AG09319 (cell line): ENCODE data around the gene PRKCZ.

Experiments used
- DNase-seq: peaks from one replicate; pipeline ENCODE4 v3.0.0-alpha.2; 2010; ENCODE audit warnings: low read depth; ENCODE audit errors: extremely low read depth
- TF ChIP-seq, protein P1 (sequence below): IDR thresholded peaks from 2 replicates; pipeline ENCODE4 v1.5.1; 2011; ENCODE audit warnings: low read depth, mild to moderate bottlenecking, inconsistent platforms, low read length, moderate library complexity

PRKCZ gene

GRCh38 chr1:2168535-2168934 lies 118.3 kb downstream of the PRKCZ start:
- TF ChIP-seq, protein P1, sequence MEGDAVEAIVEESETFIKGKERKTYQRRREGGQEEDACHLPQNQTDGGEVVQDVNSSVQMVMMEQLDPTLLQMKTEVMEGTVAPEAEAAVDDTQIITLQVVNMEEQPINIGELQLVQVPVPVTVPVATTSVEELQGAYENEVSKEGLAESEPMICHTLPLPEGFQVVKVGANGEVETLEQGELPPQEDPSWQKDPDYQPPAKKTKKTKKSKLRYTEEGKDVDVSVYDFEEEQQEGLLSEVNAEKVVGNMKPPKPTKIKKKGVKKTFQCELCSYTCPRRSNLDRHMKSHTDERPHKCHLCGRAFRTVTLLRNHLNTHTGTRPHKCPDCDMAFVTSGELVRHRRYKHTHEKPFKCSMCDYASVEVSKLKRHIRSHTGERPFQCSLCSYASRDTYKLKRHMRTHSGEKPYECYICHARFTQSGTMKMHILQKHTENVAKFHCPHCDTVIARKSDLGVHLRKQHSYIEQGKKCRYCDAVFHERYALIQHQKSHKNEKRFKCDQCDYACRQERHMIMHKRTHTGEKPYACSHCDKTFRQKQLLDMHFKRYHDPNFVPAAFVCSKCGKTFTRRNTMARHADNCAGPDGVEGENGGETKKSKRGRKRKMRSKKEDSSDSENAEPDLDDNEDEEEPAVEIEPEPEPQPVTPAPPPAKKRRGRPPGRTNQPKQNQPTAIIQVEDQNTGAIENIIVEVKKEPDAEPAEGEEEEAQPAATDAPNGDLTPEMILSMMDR: no peak

DNA sequence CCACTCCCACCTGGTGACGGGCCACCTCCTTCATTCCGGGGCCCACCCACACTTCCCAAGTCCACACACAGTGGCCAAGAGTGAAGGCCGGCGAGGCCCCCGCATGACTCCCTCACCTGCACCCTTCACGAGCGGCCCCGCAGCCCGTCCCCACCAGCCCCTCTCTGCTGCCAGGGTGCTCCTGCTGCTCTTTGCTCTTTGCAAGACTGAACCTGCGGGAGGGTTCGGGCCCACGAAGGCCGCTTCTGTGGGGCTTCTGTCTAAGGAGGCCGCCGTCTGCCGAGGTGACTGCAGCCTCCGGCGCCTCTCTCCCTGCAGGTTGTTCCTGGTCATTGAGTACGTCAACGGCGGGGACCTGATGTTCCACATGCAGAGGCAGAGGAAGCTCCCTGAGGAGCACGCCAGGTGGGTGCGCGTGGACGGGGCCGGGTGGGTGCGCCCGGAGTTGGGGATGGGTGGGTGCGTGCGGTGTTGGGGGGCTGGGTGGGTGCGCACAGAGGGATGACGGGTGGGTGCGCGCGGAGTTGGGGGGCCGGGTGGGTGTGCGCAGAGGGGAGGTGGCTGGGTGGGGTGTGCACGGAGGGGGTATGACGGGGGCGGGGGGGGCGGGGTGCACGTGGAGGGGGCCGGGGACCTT lies 119.1 kb downstream of the PRKCZ start:
- TF ChIP-seq, protein P1: no peak
- no peak for DNase-seq

More at GRCh38 chr1:2168535-2168934, 118.3 kb downstream of the PRKCZ start:
- no peak for DNase-seq

DNA sequence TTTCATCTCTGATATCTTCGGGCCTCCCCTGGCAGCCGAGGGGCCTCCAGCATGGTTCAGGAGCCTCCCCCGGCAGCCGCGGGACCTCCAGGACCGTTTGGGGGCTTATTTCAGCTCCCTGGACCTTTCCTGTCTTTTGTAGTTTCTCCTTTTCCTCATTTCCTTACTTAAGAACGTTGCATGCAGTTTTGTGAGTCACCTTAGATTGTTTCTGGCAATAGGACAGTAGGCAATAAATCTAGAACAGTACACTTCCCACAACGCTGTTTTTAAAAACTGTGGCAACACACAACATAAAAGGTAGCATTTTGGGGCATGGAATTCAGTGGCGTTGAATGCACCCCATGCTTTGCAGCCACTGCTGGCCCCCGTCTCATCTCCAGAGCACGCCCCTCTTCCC lies 120.0 kb downstream of the PRKCZ start:
- no peak for DNase-seq

GRCh38 chr1:2172012-2172411 lies 121.8 kb downstream of the PRKCZ start:
- TF ChIP-seq, protein P1: no peak
- no peak for DNase-seq

More for the DNA sequence above, 120.0 kb downstream of the PRKCZ start:
- TF ChIP-seq, protein P1: no peak

DNA sequence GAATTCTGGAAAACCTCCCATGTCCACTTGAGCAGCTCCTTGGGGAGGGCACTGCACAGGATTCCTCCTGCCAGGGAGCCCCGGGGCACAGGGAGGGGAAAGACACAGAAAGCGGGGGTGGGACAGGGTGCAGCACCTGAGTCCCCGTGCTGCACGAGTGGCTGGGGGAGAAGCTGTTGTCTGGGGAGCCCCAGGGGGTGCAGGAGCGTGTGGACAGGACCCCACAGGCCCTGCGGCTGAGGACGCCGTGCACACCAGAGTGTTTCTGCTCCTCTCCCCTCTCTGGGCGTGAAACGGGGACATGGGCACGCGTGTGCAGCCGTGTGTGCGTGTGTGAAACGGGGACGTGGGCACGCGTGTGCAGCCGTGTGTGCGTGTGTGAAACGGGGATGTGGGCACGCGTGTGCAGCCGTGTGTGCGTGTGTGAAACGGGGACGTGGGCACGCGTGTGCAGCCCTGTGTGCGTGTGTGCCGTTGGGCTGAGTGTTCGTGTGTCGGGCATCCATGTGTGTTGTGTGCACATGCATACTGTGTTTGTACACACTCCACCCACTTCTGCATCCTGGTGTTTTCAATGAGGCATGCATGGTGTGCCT lies 122.4 kb downstream of the PRKCZ start:
- TF ChIP-seq, protein P1: no peak
- no peak for DNase-seq

DNA sequence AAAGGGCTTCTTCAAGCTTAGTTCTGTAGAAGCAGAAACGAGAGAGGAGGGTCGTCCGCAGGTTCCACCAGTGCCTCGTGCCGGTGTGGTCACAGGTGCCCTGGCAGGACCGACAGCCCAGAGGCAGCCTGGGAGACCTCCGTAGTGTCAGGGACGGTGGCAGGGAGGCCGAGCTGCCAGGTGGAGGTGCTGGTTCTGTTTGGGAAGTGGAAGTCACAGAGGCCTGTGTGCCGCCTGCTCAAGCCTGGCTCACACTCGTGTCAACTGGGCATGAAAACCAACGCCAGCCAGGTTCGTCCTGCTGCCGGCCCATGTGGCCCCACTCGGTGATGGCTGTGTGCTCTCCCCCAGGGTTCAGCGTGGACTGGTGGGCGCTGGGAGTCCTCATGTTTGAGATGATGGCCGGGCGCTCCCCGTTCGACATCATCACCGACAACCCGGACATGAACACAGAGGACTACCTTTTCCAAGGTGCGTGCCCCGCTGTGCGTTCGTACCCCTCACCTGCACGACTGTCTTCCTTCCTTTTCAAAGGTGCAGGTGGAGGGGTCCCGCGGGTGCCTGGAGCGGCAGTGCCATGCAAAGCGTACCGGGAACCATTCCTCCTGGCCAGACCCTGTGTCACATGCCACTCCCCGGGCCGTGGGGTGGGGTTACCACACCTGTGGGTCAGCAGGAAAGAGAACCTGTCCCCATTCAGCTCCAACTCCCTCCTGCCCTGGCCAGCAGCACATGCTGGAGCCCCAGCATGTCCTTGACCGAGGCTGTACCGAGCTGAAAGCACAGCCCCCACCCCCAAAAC lies 123.5 kb downstream of the PRKCZ start:
- TF ChIP-seq, protein P1: no peak

DNA sequence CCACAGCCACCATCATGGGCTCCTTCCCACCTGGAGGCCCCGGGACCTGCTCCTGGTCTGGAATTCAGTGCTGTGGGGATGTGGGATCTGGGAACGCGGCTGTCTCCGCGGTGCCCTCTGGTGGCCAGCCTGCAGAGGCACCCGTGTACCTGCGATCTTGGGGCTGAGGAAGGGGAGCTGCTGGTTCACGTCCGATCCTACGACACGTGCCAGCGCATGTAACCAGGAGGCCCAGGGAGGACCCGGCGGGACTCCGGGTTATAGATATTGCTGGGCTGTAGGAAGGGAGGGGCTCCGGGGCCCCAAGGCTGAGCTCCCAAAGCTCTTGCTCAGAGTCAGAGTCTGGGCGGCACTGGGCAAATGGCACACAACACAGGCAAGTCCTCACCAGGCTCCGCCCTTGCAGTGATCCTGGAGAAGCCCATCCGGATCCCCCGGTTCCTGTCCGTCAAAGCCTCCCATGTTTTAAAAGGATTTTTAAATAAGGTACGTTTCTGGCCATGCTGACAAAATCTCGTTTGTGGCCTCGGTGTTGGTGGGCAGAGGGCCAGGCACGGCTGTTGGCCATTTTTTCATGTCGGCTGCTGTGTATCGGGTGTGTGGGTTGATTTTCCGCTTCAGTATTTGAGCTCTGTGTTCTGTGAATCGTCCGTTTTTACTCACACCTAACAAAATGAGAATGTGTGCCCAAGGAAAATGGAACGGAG lies 124.3 kb downstream of the PRKCZ start:
- TF ChIP-seq, protein P1: peak; percentile 97
- DNase-seq: no peak

More for the DNA sequence above, 123.5 kb downstream of the PRKCZ start:
- no peak for DNase-seq
